T-helper 22 cell (primary cell): ENCODE data around the gene ABR.
"Not testable (repeated sequence)": the region's sequence is repeated elsewhere in the genome, so short reads cannot be mapped to it uniquely, and the experiment has no call there.

Experiments
- DNase-seq: peaks from one replicate; pipeline ENCODE4 v3.0.0-alpha.2; 2020; ENCODE audit warnings: low read depth

Gene ABR

DNA sequence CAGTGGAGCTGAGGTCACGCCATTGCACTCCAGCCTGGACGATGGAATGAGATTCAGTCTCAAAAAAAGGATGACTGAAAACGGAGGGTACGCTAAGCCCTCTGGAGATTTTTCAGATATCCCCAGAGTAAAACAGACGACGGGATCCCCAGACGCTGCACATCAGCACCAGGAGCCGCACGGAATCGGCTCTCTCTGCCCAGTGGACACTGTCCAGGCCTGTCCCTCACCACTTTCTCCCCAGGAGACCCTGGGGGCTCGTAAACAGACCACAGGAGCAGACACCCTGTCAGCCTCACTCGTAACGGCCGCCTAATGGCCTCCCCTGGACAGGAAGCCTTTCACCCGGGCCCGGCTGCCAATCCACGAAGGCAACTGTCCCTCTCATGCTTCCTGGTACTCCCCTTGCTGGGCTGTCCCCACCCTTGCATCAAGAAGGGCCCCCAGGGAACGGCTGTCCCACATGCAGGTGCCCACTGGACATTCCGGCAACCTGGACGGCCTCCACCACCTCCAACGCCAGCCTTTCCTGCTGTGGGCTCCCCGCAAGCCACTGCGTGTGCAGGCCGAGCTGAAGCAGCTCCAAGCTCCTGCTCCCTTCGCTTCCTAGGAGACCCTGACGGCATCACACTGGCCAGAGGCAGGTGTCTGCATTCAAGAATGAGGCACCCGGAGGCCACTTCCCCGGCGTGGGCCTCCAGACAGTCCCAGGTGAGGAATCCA is 108.5 kb downstream of the ABR start:
- no peak for DNase-seq

DNA sequence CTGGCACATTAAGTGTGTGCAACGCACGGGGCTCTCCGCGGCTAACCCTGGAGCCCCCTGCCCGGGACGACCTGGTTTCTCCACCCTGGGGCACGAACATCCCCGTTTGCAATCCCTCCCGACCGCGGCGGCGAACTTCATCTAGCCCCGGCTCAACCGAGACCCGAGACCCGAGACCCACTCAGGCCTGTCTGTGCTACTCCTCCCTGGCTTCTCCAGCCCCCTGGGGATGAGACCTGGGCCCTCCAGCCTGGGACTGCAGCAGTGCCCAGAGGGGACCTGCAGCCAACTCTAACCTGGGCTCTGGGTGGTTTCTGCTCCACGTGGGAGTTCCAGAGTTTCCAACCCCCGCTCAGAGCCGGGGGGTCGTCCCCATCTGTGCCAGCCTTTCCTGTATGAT is 109.4 kb downstream of the ABR start:
- DNase-seq = no peak

DNA sequence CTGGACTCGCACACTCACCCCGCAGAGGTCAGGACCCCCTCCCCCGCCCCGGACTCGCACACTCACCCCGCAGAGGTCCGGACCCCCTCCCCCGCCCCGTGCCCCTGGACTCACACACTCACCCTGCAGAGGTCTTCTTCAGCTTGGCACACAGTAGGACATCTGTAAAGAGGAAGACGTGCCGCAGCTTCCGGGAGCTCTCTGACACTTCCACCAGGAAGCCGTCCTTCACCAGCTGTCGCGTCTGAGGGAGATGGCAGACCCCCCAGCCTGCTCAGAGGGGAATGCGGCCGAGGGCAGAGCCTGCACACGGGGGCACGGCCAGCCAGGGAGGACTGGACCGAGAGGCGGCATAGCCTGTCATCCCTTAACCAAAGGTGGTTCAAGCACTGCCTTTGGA is 109.9 kb downstream of the ABR start:
- DNase-seq = no peak

DNA sequence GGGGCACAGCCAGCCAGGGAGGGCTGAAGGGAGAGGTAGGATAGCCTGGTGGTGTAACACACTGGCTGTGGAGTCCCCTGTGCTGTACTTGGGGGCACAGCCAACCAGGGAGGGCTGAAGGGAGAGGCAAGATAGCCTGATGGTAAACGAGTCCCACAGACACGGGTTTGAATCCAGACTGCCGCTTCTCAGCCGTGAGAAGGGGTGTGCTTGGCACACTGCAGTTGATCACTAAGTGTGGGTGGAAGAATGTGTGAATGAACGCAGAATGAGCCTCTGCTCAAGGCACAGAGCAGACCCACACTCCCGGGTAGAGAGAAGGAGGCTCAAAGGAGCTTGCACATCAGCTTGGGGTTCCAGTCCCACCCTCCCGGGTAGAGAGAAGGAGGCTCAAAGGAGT is 111.4 kb downstream of the ABR start:
- DNase-seq = no peak

DNA sequence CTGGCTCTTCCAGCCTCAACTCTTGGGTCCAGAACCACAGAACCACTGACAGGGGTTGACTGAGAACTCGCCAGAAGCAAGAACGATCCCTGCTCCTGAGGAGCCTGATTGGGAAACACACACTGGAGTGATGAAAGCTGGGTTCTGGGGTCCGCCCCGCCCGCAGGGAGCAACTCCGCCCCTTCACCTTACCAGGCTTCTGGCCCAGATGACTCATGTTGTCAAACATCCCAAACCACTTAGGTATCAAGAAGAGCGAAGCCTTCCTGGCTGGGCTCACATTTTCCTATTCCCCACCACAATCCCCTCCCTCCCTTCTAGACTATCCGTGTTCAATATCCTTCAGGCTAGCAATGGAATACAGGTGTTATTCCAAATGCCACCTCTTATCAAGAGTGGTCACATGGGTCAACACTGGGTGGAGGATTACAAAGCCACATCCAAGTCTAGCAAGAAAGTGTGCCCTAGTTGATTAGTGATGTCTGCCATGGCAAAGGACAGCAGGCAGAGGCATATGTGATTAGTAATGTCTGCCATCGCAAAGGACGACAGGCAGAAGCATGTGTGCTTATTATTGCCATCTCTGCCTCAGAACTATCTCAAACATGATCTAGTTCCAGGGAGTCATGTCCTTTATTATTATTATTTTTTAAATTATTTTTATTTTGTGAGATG is 112.4 kb downstream of the ABR start:
- no peak for DNase-seq

DNA sequence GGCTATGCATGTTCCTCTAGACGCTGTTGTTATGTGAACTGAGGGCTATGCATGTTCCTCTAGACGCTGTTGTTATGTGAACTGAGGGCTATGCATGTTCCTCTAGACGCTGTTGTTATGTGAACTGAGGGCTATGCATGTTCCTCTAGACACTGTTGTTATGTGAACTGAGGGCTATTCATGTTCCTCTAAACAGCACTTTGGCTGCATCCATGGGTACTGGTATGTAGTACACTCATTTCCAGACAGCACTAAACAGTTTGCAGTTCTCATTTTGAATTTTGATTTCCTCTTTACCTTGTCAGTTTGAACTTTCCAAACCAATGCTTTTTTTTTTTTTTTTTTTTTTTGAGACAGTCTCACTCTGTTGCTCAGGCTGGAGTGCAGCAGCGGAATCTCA is 114.4 kb downstream of the ABR start:
- not testable (repeated sequence) for DNase-seq

DNA sequence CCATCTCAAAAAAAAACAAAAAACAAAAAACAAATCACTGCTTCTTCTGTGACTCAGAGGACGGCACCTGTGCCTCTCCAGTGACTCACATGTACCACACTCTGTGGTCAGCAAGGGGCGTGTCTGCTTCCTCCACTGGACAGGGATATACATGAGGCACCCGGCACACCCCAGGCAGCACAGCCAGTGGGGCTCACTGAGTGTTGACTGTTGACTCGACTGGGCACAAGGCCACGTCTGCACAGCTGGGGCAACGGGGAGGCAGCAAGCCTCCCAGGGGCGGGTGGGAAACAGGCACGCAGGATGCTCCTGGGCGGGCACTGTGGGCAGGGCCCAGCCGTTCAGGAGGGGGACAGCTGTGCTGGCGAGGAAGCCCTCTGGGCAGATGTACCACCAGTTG is 118.8 kb downstream of the ABR start:
- no peak for DNase-seq

DNA sequence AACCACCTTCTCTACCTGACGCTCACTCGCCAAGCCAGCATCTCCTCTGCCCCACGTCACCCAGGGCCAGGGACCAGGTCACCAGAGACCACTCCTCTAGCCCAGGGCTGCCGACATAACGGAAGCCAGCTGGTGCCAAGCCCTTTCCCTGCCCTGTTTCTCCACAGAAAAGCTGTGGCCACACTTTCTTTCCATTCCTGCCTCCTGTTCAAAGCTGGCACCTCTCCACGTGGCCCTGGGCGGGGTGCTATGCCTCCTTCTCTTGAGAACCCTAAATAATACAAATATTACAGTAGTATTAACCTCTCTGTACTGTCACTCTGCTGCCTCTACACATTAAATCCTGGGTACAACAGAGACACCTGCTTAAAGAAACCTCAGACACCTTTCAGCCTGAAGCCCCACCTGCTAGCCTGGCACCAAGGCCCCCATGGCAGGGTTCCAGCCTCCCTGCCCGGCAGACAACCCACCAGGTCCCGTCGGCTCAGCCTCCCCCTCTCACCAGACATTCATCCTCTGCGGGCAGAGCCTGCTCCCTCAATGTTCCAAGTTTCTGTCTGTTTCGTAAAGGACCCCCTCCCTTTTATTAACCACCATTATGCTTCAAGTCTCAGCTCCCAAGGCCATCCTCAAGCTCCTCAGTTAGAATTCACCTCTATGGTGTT is 120.5 kb downstream of the ABR start:
- DNase-seq = no peak

DNA sequence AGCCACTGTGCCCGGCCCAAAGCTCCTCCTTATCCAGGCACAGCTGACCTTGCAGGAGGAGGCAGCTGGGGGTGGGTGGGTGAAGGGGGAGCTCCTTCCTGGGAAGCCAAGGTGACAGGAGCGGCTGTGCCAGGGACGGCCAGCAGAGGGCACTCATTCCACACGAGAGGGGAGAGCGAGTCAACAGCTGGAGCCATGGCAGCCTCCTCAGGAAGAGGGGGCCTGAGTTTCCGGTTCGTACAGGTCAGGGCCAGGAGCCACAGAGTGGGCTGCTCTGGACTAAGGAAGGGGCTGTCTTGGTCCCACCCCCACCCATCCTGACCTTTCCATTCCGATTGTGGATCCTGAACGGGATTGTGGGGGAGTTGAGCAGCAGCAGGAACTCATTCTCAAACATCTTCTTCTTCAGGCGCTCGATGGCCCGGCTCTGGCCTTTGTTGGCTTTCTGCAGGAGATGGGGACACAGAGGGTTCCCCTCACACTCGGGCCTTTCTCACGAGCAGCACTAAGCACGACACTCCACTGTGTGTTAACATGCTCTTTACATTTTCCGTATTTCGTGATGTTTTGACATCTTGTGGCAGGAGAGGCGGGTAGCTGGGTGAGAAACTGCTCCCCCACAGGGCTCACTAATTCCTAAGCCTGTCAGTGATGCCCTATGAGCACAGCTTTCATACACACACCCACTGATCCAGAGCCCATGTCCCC is 121.2 kb downstream of the ABR start:
- DNase-seq = no peak

DNA sequence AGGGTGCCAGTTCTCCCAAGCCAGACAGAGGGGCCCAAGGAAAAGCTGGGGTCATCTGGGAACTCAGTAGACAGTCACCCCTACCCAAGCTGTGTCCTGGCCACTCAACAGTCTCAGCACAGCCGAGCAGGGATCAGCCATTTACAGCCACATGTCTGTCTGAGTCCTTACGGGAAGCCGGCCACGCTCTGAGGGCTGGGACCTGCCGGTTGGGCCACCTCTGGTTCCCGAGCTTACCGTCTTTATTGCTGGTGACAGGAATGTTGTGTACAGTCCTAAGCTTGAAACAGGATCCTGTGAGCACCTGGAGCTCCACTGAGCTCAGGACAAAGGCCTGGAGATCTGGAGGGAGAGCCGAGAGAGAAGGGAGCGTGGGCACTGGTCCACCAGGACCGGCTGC is 123.0 kb downstream of the ABR start:
- no peak for DNase-seq

DNA sequence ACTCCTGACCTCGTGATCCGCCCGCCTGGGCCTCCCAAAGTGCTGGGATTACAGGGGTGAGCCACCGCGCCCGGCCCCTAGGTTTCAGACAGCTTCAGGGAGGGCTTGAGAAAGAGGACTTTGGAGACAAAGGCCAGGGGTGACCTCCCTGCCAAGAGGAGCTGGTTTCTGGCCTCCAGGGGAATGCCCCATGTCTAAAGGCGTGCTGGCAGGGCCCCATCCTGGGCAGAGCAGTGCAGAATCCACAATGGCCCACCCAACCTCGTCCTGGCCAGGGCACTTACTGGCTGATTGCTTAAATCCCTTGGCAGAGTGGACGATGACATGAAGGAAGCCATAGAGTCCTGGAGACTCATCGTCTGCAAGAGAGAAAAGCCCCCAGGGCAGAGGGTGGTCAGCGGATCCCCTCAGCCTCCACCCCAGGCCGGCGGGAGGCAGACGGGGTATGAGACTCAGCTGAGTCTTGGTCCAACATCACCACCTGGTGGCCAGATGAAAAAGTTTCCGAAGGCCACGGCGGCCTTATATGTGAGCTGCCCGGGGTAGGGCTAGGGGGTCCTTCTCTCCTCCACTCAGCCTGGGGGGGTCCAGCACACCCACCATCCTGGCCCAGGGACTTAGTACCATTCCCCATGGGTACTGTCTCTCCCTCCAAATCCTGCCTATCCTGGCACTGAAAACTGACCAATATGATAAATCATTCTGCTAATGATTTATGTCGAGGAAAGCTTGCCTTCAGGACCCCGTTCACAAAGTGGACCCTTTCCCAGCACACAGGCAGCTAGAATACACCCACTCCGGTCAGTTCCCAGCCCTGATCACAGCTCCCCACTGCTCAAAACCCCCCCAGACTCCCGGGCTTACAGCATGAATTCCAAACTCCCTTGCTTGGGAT is 123.8 kb downstream of the ABR start:
- DNase-seq = no peak

DNA sequence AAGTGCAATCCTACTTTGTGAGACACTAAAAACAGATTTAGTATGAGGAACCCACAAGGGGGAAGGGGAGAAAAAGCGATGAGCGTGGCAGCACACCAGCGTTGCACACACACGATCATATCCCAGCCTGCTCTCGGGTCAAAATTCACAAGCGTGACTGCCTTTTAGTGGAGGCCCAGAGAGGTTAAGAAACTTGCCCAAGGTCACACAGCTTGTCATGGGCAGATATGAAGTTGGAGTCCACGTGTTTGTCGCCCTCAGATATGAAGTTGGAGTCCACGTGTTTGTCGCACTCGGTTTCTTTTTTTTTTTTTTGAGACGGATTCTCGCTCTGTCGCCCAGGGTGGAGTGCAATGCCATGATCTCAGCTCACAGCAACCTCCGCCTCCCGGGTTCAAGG is 124.5 kb downstream of the ABR start:
- DNase-seq = no peak

DNA sequence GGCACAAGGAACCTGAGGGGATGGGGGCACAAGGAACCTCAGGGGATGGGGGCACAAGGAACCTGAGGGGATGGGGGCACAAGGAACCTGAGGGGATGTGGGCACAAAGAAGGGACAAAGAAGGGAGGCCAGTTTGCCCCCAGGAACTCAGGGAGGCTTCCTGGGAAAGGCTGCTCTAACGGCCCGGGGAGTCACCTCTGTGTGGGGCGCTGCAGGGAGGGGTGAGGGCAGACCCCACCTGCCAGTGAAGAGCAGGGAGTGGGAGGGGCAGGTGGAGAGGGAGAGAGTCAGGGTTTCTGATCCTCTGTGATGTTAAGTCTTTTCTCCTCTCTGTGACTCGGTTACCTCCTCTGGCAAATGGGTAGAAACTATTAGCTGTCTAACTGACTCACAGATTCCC is 125.1 kb downstream of the ABR start:
- no peak for DNase-seq

DNA sequence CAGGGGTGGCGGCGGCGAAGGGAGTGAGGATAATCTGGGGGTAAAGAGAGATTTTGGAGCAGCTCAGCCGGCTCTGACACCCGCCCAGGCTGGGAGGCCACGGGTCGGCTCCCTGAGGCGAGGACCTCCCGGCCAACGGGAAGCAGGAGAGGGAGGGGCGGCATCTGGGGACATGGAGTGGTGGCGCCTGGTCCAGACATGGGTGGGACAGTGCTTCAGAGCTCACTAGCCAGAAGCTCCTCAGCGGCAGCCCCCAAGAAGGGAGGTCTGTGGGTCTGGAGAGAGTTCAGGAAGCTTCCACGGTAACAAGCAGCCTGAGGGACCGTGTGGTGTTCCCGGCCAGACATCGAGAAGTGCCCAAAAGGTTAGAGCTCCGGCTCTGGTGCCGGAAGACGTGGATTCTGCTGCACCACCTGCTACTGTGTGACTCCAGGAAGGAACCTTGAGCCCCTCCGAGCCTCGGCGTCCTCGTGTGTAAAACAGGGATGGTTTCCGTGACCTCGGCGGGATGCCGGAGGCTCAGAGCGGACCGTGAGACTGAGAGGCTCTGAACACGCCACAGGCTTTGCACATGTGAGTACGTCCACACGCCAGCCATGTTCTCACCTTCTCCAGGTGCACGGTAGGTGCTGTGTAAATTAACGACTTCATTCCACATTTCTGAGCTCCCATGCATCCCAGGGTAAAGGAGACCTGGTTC is 126.0 kb downstream of the ABR start:
- DNase-seq = no peak

DNA sequence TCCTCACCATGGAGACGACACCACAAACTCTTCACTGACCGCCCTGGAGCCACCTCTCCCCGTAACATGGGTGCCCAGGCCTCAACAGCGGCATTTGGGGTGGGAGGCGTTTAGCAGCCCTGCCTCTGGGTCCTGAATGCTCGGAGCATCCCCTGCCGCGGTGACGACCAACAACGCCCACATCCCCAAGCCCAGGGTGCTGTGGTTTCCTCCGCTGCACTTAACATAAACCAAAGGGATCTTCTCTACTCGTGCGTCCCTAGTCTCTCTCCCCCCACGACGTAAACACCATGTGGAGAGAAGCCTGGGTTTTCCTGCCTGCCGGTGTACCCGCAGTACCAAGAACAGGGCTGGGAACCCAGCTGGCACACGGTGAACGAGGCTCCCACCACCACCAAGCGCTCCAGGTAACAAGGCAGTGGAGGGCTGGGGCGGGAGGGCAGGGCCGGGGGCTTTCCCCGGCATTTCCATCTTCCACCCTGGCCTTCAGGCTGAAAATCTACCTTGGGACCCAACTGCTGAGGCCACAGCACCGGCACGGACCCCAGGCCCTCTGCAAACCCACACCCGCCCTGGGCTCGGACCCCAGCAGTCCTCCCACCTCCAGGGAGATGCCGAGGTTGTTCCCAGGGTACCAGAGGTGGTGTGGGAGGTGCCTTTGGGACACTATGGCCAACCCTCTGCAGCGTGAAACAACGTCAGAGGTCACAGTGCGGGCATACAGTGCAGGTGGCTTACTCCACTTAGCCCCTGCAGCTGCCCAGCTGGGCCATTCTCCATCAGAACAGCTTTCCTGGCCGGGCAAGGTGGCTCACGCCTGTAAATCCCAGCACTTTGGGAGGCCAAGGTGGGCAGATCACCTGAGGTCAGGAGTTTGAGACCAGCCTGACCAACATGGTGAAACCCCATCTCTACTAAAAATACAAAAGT is 128.5 kb downstream of the ABR start:
- no peak for DNase-seq

DNA sequence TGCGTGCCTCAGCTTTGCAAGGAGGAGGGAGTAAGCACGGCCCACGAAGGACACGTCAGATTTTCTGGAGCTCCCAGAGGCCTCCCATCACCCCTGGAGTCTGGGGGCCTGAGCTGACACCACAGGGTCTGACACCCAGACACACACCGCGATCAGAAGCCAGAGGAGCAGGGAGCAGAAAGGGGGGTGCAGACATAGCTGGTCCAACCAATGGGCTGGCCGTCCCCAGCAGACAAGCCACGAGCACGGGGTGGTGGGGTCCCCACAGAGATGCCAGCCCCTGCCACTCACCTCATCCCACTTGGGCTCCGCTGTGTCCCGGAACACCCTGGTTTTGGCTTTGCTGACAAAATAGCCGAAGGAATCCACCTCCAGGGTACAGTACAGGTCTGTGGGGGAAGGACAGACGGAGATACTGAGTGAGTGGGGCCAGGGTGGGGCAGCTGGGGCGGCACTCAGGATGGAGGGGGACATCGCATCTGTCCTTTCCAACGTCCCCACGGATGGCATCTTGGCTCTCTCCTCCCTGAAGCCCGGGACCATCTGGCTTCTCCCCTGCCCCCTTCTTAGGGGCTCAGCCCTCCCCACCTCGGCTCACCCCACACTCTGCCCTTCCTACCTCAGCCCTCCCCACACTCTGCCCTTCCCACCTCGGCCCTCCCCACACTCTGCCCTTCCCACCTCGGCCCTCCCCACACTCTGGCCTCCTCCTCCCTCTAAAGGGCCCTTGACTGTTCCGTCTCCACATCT is 129.4 kb downstream of the ABR start:
- DNase-seq = no peak

DNA sequence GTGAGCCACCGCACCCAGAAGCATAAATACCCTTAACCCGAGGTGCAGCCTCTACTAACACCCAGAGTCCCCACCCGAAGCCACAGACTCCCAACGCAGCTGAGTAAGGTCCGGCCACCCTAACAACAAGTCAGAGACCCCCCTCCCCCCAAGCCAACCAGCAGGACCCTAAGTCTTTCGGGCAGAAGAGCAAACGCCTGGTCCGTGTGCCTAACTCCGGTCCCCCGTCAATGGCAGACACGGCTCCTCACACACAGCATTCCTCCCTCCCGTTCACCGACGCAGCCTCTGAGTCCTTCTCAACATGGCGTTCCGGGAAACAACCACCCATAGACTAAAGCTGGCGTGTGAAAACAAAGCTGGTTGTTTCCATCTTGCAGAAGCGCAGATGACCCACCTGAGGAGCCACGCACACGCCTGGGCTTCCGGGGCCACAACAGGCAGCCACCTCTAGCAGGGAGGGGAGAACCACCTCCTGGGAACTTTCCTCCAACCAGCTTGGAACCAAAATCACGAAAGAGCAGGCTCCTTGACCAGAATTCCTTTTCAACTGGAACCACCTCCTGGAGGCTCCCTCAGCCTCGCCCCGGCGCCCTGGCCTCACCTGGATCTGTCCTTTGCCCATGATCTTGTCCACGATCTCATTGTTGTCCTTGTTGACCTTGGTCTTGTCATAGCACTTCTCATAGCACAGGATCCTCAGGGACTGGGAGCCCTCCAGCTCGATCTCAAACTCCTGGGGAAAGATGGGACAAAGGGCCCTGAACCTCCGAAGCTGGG is 130.1 kb downstream of the ABR start:
- DNase-seq = no peak

DNA sequence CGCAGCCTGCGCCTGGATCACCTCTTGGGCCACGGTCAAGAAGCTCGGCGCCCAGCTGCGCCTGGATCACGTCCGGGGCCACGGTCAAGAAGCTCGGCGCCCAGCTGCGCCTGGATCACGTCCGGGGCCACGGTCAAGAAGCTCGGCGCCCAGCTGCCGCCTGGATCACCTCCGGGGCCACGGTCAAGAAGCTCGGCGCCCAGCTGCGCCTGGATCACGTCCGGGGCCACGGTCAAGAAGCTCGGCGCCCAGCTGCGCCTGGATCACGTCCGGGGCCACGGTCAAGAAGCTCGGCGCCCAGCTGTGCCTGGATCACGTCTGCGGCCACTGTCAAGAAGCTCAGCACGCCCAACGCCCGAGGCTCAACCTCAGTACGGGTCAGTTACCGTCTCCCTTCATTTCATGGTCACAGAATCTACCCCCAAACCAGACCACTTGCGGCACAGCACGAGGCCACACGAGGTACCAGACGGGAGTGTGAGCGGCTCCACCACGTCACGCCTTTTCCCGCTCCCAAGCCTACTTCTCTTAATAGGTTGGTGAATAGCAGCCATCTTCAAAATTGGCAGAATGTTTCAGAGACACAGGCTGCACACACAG is 131.2 kb downstream of the ABR start:
- not testable (repeated sequence) for DNase-seq
